Activated CD4-positive, CD25-positive, alpha-beta regulatory T cell (primary cell): ENCODE measurements around the gene LRP3.
"Not testable (repeated sequence)": the region's sequence is repeated elsewhere in the genome, so short reads cannot be mapped to it uniquely, and the experiment has no call there.

ENCODE experiments used
- DNase-seq, 4 experiments: peaks; one replicate each; lab custom pipeline; 2025; lab: John Stamatoyannopoulos, UW

The LRP3 gene

GRCh38 chr19:33175886-33176669, 18.1 kb upstream of the LRP3 start:
- DNase-seq: no peak

GRCh38 chr19:33176670-33177416, 17.3 kb upstream of the LRP3 start:
- peak; percentile 87 to 100 (median 94) for DNase-seq

DNA sequence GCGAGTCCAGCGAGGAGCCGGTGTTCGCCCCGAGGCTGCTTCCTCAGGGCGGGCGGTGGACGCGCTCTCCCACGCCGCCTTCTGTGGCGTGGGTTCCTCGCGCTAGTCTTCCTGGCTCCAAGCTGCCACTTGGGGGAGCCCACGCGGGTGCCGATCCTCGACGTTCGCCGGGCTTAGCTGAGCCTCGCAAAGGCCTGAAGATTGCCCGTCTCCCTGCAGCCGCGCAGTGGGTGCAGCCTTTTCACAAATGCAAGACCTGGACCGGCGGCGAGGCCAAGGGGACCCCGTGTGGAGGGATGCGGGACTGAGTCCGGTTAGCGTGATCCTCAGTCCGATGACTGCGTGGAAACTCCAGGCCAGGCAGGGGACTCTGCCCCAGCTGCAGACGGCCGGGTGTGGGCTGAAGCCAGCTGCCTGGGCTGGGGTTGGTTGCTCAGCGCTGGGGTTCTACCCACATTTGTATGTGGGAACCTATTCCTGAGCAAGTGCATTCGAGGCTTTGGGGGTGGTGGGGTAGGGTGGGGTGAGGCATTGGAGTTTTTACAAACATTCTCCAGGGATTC, 16.6 kb upstream of the LRP3 start:
- DNase-seq: peak in 3 of 4 experiments; percentile 69 to 77 (median 77)

- DNase-seq: no peak
Observed at GRCh38 chr19:33186431-33187182, 7.5 kb upstream of the LRP3 start.

- no peak for DNase-seq
Observed at GRCh38 chr19:33187183-33187540, 7.0 kb upstream of the LRP3 start.

GRCh38 chr19:33189453-33189852, 4.7 kb upstream of the LRP3 start:
- DNase-seq: no peak

DNA sequence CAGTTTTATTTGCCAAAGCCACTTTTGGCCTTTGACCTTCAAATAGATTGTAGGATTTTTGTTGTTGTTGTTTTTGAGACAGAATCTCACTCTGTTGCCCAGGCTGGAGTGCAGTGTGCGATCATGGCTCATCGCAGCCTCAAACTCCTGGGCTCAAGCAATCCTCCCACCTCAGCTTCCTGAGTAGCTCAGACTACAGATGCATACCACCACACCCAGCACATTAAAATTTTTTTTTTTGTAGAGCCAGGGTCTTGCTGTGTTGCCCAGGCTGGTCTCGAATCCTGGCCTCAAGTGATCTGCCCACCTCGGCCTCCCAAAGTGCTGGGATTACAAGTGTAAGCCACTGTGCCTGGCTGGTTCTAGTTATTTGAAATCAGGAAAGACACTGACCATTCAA, 3.0 kb upstream of the LRP3 start:
- not testable (repeated sequence) for DNase-seq

GRCh38 chr19:33191501-33191900, 2.6 kb upstream of the LRP3 start:
- DNase-seq: no peak

DNA sequence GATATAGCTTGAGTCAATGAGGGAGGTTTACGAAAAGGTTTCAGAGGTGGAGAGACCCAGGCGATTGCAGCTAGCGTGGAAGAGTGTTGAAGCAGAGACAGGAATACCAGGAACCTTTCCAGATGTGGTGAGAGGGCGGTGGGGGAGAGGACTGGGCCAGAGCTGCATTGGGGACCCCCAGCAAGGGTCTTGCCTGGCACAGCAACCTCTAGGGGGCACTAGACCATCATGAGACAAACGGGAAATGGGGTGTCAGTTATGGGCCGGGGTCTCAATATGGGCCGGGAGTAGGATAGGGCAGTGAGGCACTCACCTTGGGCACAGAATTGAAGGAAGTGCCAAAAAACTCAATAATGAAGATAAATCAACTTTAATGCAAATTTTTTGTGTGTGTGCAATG, 2.1 kb upstream of the LRP3 start:
- no peak for DNase-seq

DNA sequence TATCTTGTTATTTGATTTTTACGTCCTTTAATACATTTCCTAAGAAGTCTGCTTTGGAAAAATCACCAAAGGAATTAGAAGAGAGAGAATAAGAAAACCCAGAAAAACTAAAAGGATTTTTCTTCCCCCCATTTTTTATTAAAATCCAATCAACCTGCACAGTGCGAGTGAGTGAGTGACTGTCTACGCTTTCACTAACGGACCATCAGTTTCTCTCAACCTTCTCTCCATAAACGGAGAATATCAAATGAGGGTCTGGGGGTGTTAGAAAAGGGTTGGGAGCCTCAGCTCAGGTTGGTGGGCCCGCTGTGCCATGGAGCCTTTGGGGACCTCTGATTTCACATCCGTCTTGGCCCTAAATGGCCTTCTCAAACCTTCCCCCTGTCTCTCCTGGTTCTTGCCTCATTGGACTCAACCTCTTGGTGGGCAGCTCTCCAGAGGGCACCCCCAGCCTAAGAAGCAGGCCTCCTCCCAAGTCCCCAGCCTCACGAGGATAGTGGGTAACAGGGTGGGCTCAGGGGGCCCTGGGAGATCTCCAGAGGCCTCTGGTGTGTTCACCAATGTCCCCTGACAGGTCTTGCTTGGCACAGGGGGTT, 763 bp upstream of the LRP3 start:
- DNase-seq: no peak

DNA sequence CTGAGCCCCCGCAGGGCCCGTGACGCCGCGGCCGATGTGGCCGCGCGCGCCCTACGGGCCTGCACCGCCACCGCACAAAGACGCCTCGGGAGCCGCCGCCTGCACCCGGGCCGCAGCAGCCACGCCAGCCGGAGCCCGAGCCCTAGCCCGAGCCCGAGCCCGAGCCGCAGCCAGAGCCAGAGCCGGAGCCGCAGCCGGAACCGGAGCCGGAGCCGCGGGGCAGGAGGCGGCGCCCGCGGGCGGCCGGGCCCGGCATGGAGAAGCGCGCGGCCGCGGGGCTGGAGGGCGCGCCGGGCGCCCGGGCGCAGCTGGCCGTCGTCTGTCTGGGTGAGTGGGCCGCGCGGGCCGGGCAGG, 379 bp downstream of the LRP3 start:
- DNase-seq: no peak

- DNase-seq: no peak
Observed at GRCh38 chr19:33194886-33195644, 935 bp downstream of the LRP3 start.

DNA sequence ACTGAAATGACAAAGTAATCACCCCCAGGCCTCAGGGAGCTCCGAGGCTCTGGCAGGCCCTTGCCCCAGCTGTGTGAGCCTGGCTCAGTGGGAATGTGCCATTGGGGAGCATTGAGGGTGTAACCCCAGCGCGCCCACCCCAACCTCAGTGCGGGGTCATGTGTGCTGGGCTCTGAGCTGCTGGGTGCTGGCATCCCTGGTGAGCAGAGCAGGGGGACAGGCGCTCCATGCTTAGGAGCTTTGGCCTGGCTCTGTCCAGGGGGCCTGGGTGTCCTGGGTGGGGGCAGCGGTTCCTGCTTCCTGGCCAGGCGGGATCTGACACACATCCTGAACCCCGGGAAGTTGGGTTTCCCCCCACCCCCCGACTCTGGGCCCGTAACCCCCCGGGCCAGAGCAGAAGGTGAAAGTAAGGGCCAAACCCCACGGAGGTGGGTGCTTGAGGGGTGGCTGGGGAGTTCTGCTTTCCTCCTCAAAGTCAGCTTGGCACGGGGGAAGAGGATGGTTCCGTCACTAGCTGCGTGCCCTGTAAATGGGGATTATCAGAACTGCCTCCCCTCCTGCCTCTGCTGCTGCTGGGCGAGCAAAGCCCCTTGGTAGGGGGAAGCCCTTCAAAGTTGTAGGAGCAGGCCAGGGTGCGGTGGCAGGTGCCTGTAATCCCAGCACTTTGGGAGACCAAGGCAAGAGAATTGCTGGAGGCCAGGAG, 1.7 kb downstream of the LRP3 start:
- no peak for DNase-seq

GRCh38 chr19:33196446-33197193, 2.5 kb downstream of the LRP3 start:
- no peak for DNase-seq

DNA sequence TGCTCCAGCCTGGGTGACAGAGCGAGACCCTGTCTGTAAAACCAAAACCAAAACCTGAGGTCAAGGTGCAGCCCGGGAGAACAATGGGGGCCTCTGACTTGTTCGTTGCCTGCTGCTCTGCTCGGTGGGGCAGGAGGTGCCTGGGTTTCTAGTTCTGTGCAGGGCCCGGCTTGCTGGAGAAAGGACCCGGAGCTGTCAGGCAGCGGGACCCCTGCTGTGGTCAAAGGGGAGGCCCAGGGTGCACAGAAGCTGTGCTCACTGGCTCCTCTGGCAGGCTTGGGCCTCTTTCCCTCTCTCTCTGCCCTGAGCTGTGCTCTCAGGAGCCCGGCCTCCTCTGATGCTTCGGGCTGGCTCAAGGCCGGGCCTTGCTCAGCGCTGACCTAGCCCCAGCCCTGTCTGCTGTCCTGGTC, 3.5 kb downstream of the LRP3 start:
- no peak for DNase-seq

DNA sequence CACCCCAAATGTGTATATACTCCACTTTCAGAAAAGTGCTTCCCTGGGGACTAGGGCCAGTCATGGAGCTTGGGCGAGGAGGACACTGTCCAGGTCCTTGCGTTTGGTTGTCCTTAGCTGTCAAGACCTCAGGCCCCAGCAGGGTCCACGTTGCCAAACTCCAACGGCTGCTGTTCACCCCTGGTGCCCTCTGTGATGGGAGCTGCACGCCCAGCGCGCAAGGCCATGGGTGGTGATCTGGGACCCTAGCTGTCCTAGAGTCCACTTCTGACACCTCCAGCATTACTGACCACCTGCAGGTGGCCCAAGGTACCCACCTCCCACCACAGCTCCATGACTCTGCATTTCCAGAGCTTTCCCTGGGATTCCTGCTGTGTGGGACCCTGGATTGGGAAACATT, 4.0 kb downstream of the LRP3 start:
- DNase-seq: no peak

- DNase-seq: no peak
Observed at GRCh38 chr19:33199441-33200265, 5.5 kb downstream of the LRP3 start.

DNA sequence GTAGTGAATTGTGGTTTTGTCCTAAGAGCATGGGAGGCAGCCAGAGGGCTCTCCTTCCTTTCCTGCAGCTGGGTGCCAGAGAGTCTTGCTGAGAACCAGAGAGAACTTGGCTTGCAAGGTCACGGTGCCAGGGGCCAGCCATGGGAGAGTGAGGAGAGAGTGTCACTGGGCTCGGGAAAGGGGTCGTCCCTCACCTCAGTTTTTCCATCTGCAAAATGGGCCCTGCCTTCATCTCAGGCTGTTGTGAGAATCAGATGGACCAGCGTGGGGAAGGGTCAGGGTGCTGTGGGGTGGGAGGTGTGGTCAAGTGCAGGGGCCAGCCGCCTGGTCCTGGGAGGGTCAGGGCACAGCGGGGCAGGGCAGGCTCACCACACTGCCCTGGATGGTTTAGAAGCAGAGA, 7.3 kb downstream of the LRP3 start:
- DNase-seq: no peak

DNA sequence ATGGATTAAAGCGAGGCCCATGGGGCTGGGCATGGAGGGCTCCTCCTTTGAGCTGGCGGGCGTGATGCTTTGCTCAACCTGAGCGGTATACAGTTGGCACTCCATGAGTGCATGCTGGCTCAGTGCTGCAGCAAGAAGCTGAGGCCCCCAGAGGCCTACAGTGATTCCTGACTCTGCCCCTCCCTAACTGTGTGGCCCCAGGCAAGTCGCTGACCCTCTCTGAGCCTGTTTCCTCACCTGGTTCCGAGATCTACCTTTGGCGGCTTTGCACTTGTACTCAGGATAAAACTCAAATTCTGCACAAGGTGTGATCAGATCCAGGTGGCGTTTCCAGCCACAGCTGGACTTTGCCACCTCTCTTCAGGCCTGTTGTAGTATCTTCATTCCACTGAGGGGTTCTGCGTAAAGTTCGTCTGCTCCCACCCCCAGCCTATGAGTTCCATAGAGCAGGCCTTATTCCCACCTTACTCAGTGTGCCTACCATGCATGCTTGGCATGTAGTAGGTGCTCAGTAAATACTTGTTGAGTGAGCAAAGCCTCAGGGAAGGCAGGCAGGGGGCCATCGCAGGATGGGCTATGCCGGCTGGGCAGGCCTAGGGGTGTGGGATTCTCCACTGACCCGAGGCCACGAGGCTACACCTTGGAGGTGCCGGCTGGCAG, 7.9 kb downstream of the LRP3 start:
- no peak for DNase-seq
